Hematopoietic multipotent progenitor cell (in vitro differentiated cells): ENCODE data around the gene CUL1. TPM values are rescaled to one million over a fixed set of nuclear protein-coding genes. Genes with fewer than 3 reads are reported as not detected.

Source experiments
- DNase-seq, 3 donors: peaks; one replicate each; pipeline ENCODE4 v3.0.0-alpha.2; 2011 to 2015; ENCODE audit warnings: low read depth in 2 of 3, low spot score in 2 of 3
- total RNA-seq: library from RNA; depleted of rRNA; stranded (reverse); fragments of >200 nt; gene quantifications from one replicate; pipeline ENCODE4 v1.2.3, GENCODE V29; 2012

CUL1 gene
- total RNA-seq, 1 donor = 29.9 TPM

DNA sequence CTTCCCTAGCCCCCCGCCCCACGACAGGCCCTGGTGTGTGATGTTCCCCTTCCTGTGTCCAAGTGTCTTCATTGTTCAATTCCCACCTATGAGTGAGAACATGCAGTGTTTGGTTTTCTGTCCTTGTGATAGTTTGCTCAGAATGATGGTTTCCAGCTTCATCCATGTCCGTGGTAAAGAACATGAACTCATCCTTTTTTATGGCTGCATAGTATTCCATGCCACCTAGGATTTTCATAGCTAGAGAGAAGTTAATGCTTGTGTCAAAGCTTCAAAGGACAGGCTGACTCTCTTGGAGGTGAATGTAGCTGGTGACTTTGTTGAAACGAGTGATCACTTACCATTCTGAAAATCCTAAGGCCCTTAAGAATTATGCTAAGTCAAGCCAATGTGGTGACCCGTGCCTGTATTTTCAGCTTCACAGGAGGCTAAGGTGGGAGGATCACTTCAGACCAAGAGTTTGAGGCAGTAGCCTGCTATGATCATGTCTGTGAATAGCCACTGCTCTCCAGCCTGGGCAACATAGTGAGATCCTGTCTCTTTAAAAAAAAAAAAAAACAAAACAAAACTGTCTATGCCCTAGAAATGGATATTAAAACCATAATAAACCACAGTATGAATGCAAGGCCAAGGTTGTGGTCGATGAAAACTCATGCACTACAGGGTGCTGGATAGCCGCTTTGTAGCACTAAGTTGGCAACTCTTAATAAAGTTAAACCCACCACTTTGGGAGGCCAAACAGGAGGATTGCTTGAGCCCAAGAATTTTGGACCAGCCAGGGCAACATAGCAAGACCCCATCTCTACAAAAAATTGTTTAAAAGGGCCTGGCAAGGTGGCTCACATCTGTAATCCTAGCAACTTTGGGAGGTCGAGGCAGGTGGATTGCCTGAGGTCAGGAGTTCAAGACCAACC lies 52.0 kb downstream of the CUL1 start:
- no peak for DNase-seq

GRCh38 chr7:148753224-148753623 lies 54.5 kb downstream of the CUL1 start:
- DNase-seq = peak in 2 of 3 donors; percentile 9 to 19

DNA sequence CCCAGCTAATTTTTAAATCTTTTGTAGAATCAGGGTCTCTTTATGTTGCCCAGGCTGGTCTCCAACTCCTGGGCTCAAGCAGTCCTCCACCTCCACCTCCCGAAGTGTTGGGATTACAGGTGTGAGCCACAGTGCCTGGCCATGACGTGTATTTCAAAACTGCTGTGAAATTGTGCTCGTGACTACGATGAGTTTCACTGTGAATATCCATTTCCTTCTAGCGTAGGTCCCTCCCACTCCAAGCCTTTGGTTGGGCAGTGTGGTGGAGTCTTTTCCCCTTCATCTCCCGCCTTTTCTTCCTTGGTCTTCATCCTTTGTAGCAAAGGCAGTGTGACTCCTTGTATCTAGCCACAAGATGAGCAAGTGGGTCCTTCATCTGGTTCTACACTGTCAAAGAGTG lies 56.2 kb downstream of the CUL1 start:
- no peak for DNase-seq

- DNase-seq = no peak
Observed at GRCh38 chr7:148761499-148762278, 63.0 kb downstream of the CUL1 start.

DNA sequence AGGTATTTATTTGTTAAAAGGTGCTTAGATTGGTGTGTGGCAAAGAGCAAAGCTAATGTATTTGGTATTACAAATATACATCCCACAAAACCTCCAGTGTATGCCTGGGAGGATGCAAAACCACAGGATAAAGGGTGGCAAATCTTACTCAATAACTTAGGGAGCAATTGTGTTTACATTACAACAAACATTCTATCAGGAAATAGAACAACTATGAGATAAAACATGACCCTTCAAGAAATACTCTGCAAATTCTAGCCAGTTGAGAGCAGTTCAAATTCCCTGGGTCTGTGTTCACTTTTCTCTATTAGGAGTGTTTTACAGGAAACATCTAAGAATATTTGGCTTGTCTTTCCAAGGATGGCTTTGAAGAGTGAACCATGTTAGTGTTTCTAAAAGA lies 64.9 kb downstream of the CUL1 start:
- no peak for DNase-seq

- no peak for DNase-seq
Observed at GRCh38 chr7:148770004-148770403, 71.3 kb downstream of the CUL1 start.

DNA sequence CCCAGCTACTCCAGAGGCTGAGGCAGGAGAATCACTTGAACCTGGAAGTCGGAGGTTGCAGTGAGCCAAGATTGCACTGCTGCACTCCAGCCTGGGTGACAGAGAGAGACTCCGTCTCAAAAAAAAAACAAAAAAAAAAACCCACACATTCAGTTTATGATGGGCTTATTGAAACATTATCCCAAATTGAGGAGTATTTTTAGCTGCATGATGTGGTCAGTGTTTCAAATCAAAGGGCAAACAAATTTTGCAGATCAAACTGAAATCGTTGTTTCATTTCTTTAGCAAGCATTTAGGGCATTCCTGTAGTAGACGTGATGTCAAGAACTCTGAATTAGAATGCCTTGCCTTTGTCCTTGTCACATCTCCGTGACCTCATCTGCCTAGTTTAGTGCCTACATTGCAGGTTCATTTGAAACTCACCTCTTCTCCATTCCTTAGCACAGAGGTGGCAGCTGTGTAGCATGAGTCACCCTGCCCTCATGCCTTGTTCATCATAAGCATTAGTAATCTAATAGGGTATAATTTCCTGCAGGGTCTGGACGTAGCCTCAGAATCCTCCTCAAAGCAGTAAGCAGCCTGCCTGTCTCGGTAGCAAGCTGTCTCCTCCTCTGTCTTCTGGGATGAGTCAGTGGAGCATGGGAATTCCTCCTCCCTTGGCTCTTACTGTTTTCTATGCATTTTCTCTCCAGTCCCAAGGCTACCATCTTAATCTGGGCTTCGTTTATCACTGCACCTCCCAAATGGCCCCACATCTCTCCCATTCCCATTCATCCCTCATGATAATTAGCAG lies 73.8 kb downstream of the CUL1 start:
- DNase-seq = peak in 1 of 3 donors; percentile 15

DNA sequence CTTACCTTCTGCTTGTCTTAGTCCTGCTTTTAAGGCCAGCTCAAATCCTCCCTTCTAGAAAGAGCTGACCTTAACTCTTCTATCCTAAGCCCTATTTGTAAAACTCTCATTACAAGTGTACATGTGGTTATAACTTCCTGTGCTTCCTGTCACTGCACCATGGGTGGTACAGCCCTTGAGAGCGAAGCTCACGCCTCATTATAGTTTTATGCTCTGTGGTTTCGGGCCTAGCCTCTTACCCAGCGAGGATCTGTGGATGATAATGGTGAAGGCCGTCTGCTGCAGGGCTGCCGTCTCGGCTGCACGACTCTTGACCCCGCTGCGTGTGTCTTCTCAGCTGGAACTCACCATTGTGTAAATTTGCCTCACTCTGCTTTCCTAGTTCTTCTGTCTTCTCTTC lies 74.6 kb downstream of the CUL1 start:
- DNase-seq = peak; percentile 7 to 66 (median 32)

DNA sequence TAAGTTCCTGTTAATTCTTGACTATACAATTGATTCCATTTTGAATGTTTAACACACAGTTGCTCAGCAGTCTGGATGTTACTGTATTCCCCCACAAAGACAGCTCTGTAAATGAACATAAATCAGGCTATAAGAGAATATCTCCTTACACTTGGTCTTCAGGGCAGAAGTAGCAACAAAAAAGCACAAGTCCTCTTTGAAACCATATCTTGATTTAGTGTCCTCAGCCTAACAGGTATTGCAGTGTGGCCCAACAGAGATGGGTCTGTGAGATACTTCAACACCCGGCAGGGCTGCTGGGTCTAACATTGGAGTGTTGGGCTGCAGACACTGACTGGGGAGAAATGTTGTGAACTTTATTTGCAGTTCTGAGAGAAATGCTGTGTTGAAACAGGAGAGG lies 75.8 kb downstream of the CUL1 start:
- no peak for DNase-seq

GRCh38 chr7:148782757-148783456 lies 84.2 kb downstream of the CUL1 start:
- no peak for DNase-seq

GRCh38 chr7:148783801-148784527 lies 85.3 kb downstream of the CUL1 start:
- no peak for DNase-seq

GRCh38 chr7:148787571-148788295 lies 89.0 kb downstream of the CUL1 start:
- DNase-seq = no peak

- DNase-seq = no peak
Observed at GRCh38 chr7:148789220-148789619, 90.5 kb downstream of the CUL1 start.

GRCh38 chr7:148790131-148790726 lies 91.5 kb downstream of the CUL1 start:
- no peak for DNase-seq

GRCh38 chr7:148790850-148791249 lies 92.1 kb downstream of the CUL1 start:
- no peak for DNase-seq

- DNase-seq = no peak
Observed at GRCh38 chr7:148791546-148791945, 92.8 kb downstream of the CUL1 start.

GRCh38 chr7:148793590-148793989 lies 94.9 kb downstream of the CUL1 start:
- no peak for DNase-seq

- DNase-seq = no peak
Observed at GRCh38 chr7:148794476-148794875, 95.8 kb downstream of the CUL1 start.

- no peak for DNase-seq
Observed at GRCh38 chr7:148796841-148797240, 98.1 kb downstream of the CUL1 start.
